NCI-H748 (cell line): Measurements from ENCODE around the gene FALEC.
"Not testable (repeated sequence)": the region's sequence is repeated elsewhere in the genome, so short reads cannot be mapped to it uniquely, and the experiment has no call there.

ENCODE experiments used
- DNase-seq: peaks from one replicate; lab custom pipeline; 2025; ENCODE audit not compliant: unreplicated experiment; lab: John Stamatoyannopoulos, UW

FALEC gene

GRCh38 chr1:150573648-150574071, 58.1 kb downstream of the FALEC start:
- DNase-seq, result not testable (repeated sequence)

- DNase-seq, result no peak
Measured at GRCh38 chr1:150574260-150575071, 58.9 kb downstream of the FALEC start.

GRCh38 chr1:150575072-150575489, 59.5 kb downstream of the FALEC start:
- DNase-seq, result no peak

GRCh38 chr1:150575518-150576366, 60.2 kb downstream of the FALEC start:
- peak; percentile 37 for DNase-seq

- DNase-seq, result no peak
Measured at GRCh38 chr1:150576367-150576711, 60.8 kb downstream of the FALEC start.

- DNase-seq, result no peak
Measured at GRCh38 chr1:150576794-150577556, 61.4 kb downstream of the FALEC start.

GRCh38 chr1:150577557-150578271, 62.2 kb downstream of the FALEC start:
- peak; percentile 42 for DNase-seq

- DNase-seq, result peak; percentile 86
Measured at GRCh38 chr1:150578272-150579109, 62.9 kb downstream of the FALEC start.

- DNase-seq, result peak; percentile 98
Measured at GRCh38 chr1:150579110-150579944, 63.8 kb downstream of the FALEC start, which contains the start of gene MCL1. Gene MCL1, minus strand, starts transcription at chr1:150579610. Its CDS starts 80 bp downstream, at chr1:150579530.

GRCh38 chr1:150579945-150580642, 64.5 kb downstream of the FALEC start:
- DNase-seq, result no peak

GRCh38 chr1:150580966-150581365, 65.4 kb downstream of the FALEC start:
- not testable (repeated sequence) for DNase-seq

GRCh38 chr1:150581437-150581836, 65.9 kb downstream of the FALEC start:
- not testable (repeated sequence) for DNase-seq

GRCh38 chr1:150581962-150582361, 66.4 kb downstream of the FALEC start:
- DNase-seq, result not testable (repeated sequence)

- no peak for DNase-seq
Measured at GRCh38 chr1:150582371-150582770, 66.8 kb downstream of the FALEC start.
